ENCODE results near the gene DENND1A. TPM values are rescaled to one million over a fixed set of nuclear protein-coding genes. Genes with fewer than 3 reads are reported as not detected.

Gene DENND1A
- total RNA-seq, 1 donor from 2014 or later = 48.1 TPM

GRCh38 chr9:123450996-123451395 is 478.9 kb downstream of the DENND1A start:
- peaks cover 39% of the 10 kb centered on the region for H3K4me1 Mint-ChIP-seq

GRCh38 chr9:123450098-123450770 is 479.7 kb downstream of the DENND1A start:
- peaks cover 23% of the 10 kb centered on the region for H3K4me1 ChIP-seq

More at GRCh38 chr9:123450996-123451395, 478.9 kb downstream of the DENND1A start:
- Histone ChIP-seq H3K9ac (no peak overlapping the region), H3K4me3 (no peak overlapping the region), H2AFZ (replicated peaks) (no peak overlapping the region), H3K9me3 (ENCODE audit: low read depth) (no peaks in the 10 kb centered on the region), H3K4me1 (peaks cover 30% of the 10 kb centered on the region), H3K27me3 (no peaks in the 10 kb centered on the region), H3F3A (ENCODE audit: low read depth) (no peaks in the 10 kb centered on the region), H3K4me2 (no peak overlapping the region), H3K27ac (no peak overlapping the region), H4K20me1 (ENCODE audit: low read depth) (no peaks in the 10 kb centered on the region), H3K79me2 (ENCODE audit: low read depth) (no peaks in the 10 kb centered on the region), H3K36me3 (no peaks in the 10 kb centered on the region)
- peaks cover 3% of the 10 kb centered on the region for H3K36me3 Mint-ChIP-seq
- no peaks in the 10 kb centered on the region for H3K9me3 Mint-ChIP-seq
- no peak for DNase-seq (ENCODE audit: low spot score)
- peaks cover 3% of the 10 kb centered on the region for H3K27me3 Mint-ChIP-seq (ENCODE audit: insufficient read depth, low read depth)
- no peak for TF ChIP-seq EZH2 (IDR thresholded peaks at IDR 0.05)
- no peak for TF ChIP-seq EZH2phosphoT487 (IDR thresholded peaks at IDR 0.05)
- TF ChIP-seq CTCF (IDR thresholded peaks at IDR 0.05) = no peak
- no peak overlapping the region for H3K27ac Mint-ChIP-seq
- H3K4me3 Mint-ChIP-seq = no peak overlapping the region

GRCh38 chr9:123447934-123448646 is 481.8 kb downstream of the DENND1A start:
- Histone ChIP-seq H3K36me3 (no peaks in the 10 kb centered on the region), H3K27me3 (no peaks in the 10 kb centered on the region), H2AFZ (replicated peaks) (no peak overlapping the region), H3K4me1 (peaks cover 9% of the 10 kb centered on the region), H3K79me2 (ENCODE audit: low read depth) (no peaks in the 10 kb centered on the region), H3K4me3 (no peak overlapping the region), H3F3A (ENCODE audit: low read depth) (no peaks in the 10 kb centered on the region), H4K20me1 (ENCODE audit: low read depth) (no peaks in the 10 kb centered on the region), H3K9me3 (ENCODE audit: low read depth) (no peaks in the 10 kb centered on the region), H3K4me2 (no peak overlapping the region), H3K9ac (no peak overlapping the region), H3K27ac (no peak overlapping the region)
- no peak for TF ChIP-seq CTCF (IDR thresholded peaks at IDR 0.05)
- TF ChIP-seq EZH2phosphoT487 (IDR thresholded peaks at IDR 0.05) = no peak
- no peak for TF ChIP-seq EZH2 (IDR thresholded peaks at IDR 0.05)
- H3K4me1 Mint-ChIP-seq = peaks cover 32% of the 10 kb centered on the region
- H3K27me3 Mint-ChIP-seq (ENCODE audit: insufficient read depth, low read depth) = peaks cover 6% of the 10 kb centered on the region
- no peaks in the 10 kb centered on the region for H3K9me3 Mint-ChIP-seq
- H3K27ac Mint-ChIP-seq = no peak overlapping the region
- no peak overlapping the region for H3K4me3 Mint-ChIP-seq
- DNase-seq (ENCODE audit: low spot score) = no peak
- H3K36me3 Mint-ChIP-seq = peaks cover 6% of the 10 kb centered on the region

More at GRCh38 chr9:123450098-123450770, 479.7 kb downstream of the DENND1A start:
- Histone ChIP-seq H3K79me2 (ENCODE audit: low read depth) (no peaks in the 10 kb centered on the region), H3F3A (ENCODE audit: low read depth) (no peaks in the 10 kb centered on the region), H4K20me1 (ENCODE audit: low read depth) (no peaks in the 10 kb centered on the region), H2AFZ (replicated peaks) (no peak overlapping the region), H3K4me3 (no peak overlapping the region), H3K9me3 (ENCODE audit: low read depth) (no peaks in the 10 kb centered on the region), H3K36me3 (no peaks in the 10 kb centered on the region), H3K4me2 (no peak overlapping the region), H3K9ac (no peak overlapping the region), H3K27me3 (no peaks in the 10 kb centered on the region), H3K27ac (no peak overlapping the region)
- H3K36me3 Mint-ChIP-seq = peaks cover 6% of the 10 kb centered on the region
- H3K9me3 Mint-ChIP-seq = no peaks in the 10 kb centered on the region
- DNase-seq (ENCODE audit: low spot score) = no peak
- H3K27me3 Mint-ChIP-seq (ENCODE audit: insufficient read depth, low read depth) = peaks cover 4% of the 10 kb centered on the region
- H3K4me1 Mint-ChIP-seq = peaks cover 35% of the 10 kb centered on the region
- no peak overlapping the region for H3K27ac Mint-ChIP-seq
- no peak overlapping the region for H3K4me3 Mint-ChIP-seq
- TF ChIP-seq CTCF (IDR thresholded peaks at IDR 0.05) (no peak), EZH2phosphoT487 (IDR thresholded peaks at IDR 0.05) (no peak)
